Retinal pigment epithelial cell (primary cell): Measurements from ENCODE around the gene FXR2.

ENCODE experiments used
- DNase-seq: peaks from one replicate; pipeline ENCODE4 v3.0.0-alpha.2; 2010; ENCODE audit warnings: low read depth
- H3K4me3 ChIP-seq: 2 replicates; pipeline ENCODE4 v1.5.1; 2011; ENCODE audit warnings: mild to moderate bottlenecking, low read length, control low read depth, moderate library complexity
- CTCF ChIP-seq: conservative IDR thresholded peaks from 2 replicates; pipeline ENCODE4 v1.5.1; 2011; ENCODE audit warnings: low read depth, low read length, control low read depth, inconsistent platforms

Gene FXR2

GRCh38 chr17:7588553-7589203, 26.0 kb downstream of the FXR2 start:
- TF ChIP-seq CTCF, result no peak
- DNase-seq, result no peak
- H3K4me3 ChIP-seq, result peak overlapping the region; percentile 39

GRCh38 chr17:7587420-7588151, 27.1 kb downstream of the FXR2 start:
- peak; percentile 36 for DNase-seq
- TF ChIP-seq CTCF, result peak; percentile 9
- peak overlapping the region; percentile 8 for H3K4me3 ChIP-seq

GRCh38 chr17:7586673-7587419, 27.9 kb downstream of the FXR2 start:
- TF ChIP-seq CTCF, result peak; percentile 26
- no peak overlapping the region for H3K4me3 ChIP-seq
- DNase-seq, result no peak

GRCh38 chr17:7583253-7584109, 31.2 kb downstream of the FXR2 start, which contains the start of gene MPDU1:
MPDU1 (plus strand) TSS chr17:7583852; CDS start chr17:7583863, 11 bp downstream.
- peak; percentile 84 for DNase-seq
- peak within 1 kb of the TSS; percentile 71 for H3K4me3 ChIP-seq
- no peak for TF ChIP-seq CTCF

GRCh38 chr17:7582396-7583252, 32.1 kb downstream of the FXR2 start:
- no peak overlapping the region for H3K4me3 ChIP-seq
- no peak for DNase-seq
- TF ChIP-seq CTCF, result no peak
